Testis (tissue), 3 donors: ENCODE data around the gene ABCC9. TPM values are rescaled to one million over a fixed set of nuclear protein-coding genes. Genes with fewer than 3 reads are reported as not detected.
"Not testable (repeated sequence)": the region's sequence is repeated elsewhere in the genome, so short reads cannot be mapped to it uniquely, and the experiment has no call there.

ENCODE experiments used
- DNase-seq: peaks from one replicate; pipeline ENCODE4 v3.0.0-alpha.2; 2019
- H3K27ac ChIP-seq, 2 donors: fragments of 200-600 bp; sonication (generic); one replicate each; pipeline ENCODE4 v1.5.1; 2019
- H3K27me3 ChIP-seq: fragments of 200-600 bp; sonication (generic); one replicate; pipeline ENCODE4 v1.5.1; 2019
- H3K36me3 ChIP-seq: fragments of 200-600 bp; sonication (generic); one replicate; pipeline ENCODE4 v1.5.1; 2017; ENCODE audit warnings: low read depth; ENCODE audit errors: missing control alignments
- H3K4me1 ChIP-seq: fragments of 200-600 bp; sonication (generic); one replicate; pipeline ENCODE4 v1.5.1; 2019
- H3K4me3 ChIP-seq, 2 donors: fragments of 200-600 bp; sonication (generic); one replicate each; pipeline ENCODE4 v1.5.1; 2017 to 2019
- H3K9me3 ChIP-seq: fragments of 200-600 bp; sonication (generic); one replicate; pipeline ENCODE4 v1.5.1; 2017
- POLR2A ChIP-seq: fragments of 450-650 bp; IDR thresholded peaks from one replicate; pipeline ENCODE4 v1.6.1; 2017; ENCODE audit warnings: antibody characterized with exemption, mild to moderate bottlenecking, moderate library complexity
- WGBS, 2 donors: methylation state at CpG; one replicate each; pipeline ENCODE4 v1.1.5; 2018; 5-methylcytosine and 5-hydroxymethylcytosine counted together
- intact Hi-C: fragments of 100-400 bp; cut with DNase I; formaldehyde crosslinking; loops from one replicate; pipeline ENCODE4 v1.15.1; 2023; ENCODE audit warnings: low total_unique reads
- polyA plus RNA-seq: library from polyadenylated mRNA; stranded (reverse); fragments of 350-450 nt; fragmentation: Illumina TruSeq; extraction: RNeasy Lipid Tissue Mini Kit (QIAGEN cat#74804); gene quantifications from one replicate; pipeline ENCODE4 v1.2.3, GENCODE V29; 2014; ENCODE audit warnings: low read depth, low replicate concordance; ENCODE audit not compliant: insufficient read depth
- total RNA-seq, 2 donors: library from RNA; depleted of rRNA; stranded (reverse); fragments of >200 nt; gene quantifications; one replicate each; pipeline ENCODE4 v1.2.3, GENCODE V29; 2016
- TF ChIP-seq, protein P1 (sequence below), 3 experiments: fragments of 450-650 bp in 2 of 3; fragments of 200-600 bp in 1 of 3; sonication (generic) in 1 of 3; IDR thresholded peaks; one replicate each; pipeline ENCODE4 v1.5.1; 2016 to 2019; ENCODE audit warnings: antibody characterized with exemption in 3 of 3, mild to moderate bottlenecking in 2 of 3, moderate library complexity in 1 of 3

ABCC9 gene
- total and polyA plus RNA-seq, 3 donors from 2014 or later = 2.1 to 2.7 (median 2.3) TPM

DNA sequence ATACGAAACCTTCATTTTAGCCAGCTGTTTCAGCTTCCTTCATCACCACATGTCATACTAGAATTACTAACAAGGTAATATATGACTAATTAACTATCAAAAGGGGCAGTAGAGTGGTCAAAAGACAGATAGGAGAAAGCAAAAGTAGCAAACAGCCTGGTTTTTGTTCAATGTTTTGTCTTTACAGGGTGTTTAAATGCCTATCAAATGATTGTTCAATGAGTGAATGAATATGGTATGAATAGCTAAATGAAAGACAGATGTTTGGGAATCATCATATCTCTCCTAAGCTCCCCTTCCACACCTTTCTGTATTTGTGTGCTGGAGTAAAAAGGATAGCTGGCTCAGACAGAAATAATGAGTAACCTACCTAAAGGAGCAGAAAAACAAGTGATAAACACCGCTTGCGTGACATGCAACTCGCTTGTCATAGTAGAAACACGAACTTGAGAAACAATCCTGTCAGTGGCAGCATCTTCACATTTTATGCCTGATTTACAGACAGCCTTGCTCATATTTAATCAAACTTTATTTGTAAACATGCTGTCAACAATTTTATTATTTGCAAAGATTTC is 34.2 kb downstream of the ABCC9 start:
- no peak overlapping the region for H3K4me3 ChIP-seq
- no peaks in the 10 kb centered on the region for H3K9me3 ChIP-seq
- intact Hi-C loops = no loop called here
- no peaks in the 10 kb centered on the region for H3K36me3 ChIP-seq
- DNase-seq = no peak
- H3K4me1 ChIP-seq = no peaks in the 10 kb centered on the region
- no peak overlapping the region for H3K27ac ChIP-seq
- TF ChIP-seq POLR2A = no peak
- TF ChIP-seq, protein P1, sequence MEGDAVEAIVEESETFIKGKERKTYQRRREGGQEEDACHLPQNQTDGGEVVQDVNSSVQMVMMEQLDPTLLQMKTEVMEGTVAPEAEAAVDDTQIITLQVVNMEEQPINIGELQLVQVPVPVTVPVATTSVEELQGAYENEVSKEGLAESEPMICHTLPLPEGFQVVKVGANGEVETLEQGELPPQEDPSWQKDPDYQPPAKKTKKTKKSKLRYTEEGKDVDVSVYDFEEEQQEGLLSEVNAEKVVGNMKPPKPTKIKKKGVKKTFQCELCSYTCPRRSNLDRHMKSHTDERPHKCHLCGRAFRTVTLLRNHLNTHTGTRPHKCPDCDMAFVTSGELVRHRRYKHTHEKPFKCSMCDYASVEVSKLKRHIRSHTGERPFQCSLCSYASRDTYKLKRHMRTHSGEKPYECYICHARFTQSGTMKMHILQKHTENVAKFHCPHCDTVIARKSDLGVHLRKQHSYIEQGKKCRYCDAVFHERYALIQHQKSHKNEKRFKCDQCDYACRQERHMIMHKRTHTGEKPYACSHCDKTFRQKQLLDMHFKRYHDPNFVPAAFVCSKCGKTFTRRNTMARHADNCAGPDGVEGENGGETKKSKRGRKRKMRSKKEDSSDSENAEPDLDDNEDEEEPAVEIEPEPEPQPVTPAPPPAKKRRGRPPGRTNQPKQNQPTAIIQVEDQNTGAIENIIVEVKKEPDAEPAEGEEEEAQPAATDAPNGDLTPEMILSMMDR (IDR thresholded peaks at IDR 0.05) = no peak
- WGBS, 2 donors = 84 to 86% methylated on average over 5 of the region's 5 CpGs
- H3K27me3 ChIP-seq = no peaks in the 10 kb centered on the region

DNA sequence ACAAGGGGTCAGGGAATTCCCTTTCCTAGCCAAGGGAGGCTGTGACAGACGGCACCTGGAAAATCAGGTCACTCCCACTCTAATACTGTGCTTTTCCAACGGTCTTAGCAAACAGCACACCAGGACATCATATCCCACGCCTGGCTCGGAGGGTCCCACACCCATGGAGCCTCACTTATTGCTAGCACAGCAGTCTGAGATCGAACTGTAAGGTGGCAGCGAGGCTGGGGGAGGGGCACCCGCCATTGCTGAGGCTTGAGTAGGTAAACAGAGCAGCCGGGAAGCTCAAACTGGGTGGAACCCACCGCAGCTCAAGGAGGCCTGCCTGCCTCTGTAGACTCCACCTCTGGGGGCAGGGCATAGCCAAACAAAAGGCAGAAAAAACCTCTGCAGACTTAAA is 41.7 kb downstream of the ABCC9 start:
- H3K4me3 ChIP-seq, H3K36me3 ChIP-seq, H3K9me3 ChIP-seq, H3K27me3 ChIP-seq, H3K27ac ChIP-seq, intact Hi-C loops, DNase-seq, H3K4me1 ChIP-seq: not testable (repeated sequence)
- 81 to 85% methylated on average over 8 to 9 of the region's 9 CpGs for WGBS, 2 donors

DNA sequence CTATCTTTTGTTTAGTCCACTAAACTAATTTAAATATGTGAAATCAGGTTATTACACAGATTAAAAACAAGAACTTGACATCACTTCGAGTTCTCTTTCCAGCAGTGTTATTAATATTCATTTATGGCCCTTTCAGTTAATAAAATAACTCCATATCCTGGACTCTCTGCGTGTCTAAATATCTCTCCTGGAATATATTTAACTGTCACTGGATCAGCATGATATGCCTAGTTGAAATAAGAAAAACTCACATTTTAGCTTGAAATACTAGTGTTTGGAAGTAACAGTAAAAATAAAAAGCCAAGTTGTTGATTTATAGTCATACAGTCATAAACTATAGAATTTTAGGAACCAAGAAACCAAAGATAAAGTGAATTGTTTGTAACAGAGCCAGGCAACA is 45.6 kb downstream of the ABCC9 start:
- Histone ChIP-seq H3K4me1 (no peaks in the 10 kb centered on the region), H3K36me3 (no peaks in the 10 kb centered on the region), H3K4me3 (no peak overlapping the region), H3K27ac (no peak overlapping the region), H3K27me3 (no peaks in the 10 kb centered on the region), H3K9me3 (no peaks in the 10 kb centered on the region)
- DNase-seq = no peak
- 76 to 77% methylated on average over 2 of the region's 2 CpGs for WGBS, 2 donors
- TF ChIP-seq, protein P1 (IDR thresholded peaks at IDR 0.05) = no peak
- intact Hi-C loops = no loop called here

DNA sequence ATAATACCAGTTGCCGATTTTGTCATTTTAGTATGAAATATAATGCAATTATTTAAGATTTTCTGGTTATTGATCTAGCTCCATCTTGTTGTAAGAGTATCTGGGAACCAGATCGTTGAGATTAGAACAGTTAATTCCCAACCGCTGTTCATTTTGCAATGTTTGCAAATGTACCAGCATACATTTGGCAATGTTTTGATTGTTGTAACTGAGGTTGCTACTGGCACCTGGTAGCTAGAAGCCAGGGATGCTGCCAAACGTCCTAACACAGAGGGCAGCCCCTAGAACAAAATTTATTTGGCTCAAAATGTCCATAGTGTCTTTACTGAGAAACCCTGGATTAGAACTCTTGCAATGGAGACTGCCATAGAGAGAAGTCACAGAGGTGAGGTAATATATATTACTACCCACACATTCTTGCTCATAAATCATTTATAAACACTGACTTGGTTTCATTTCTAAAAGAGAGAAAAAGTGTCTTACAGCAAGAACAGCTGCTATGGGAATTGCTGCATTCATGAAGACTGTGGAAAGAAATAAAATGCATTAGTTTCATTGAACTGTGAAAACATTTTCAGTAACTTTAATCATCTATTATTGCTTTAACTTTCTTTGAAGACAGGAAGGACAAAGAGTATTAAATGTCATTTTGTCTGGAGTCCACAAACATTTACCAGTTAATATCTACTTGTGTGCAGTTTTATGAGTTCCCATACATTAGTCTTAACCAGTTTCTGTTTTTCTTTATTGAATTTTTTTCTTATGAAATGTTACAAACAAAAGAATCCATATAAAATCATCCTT is 46.2 kb downstream of the ABCC9 start:
- no peak overlapping the region for H3K4me3 ChIP-seq
- no peak for TF ChIP-seq POLR2A
- TF ChIP-seq, protein P1 (IDR thresholded peaks at IDR 0.05) = no peak
- no peaks in the 10 kb centered on the region for H3K9me3 ChIP-seq
- no peak for DNase-seq
- no peaks in the 10 kb centered on the region for H3K4me1 ChIP-seq
- no peaks in the 10 kb centered on the region for H3K27me3 ChIP-seq
- no peak overlapping the region for H3K27ac ChIP-seq
- H3K36me3 ChIP-seq = no peaks in the 10 kb centered on the region
- WGBS, 2 donors = 74 to 80% methylated on average over 4 of the region's 4 CpGs
- intact Hi-C loops = no loop called here

DNA sequence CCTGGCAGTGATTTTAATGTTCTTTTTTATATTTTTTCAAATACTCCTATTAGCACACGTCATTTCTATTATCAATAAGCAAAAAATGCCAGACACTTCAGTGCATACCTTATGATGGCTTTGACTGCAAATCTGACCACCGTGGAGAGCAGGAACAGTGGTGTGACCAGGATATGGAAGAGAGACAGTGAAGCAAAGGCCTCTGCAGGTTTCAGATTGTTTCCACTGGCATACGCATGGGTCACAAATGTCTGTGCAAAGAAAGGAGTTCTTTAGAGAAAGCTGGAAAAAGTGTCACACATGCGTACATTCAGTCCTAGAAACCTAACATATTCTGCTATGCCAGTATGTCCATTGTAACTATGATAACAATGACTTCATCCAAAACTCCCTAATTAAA is 47.3 kb downstream of the ABCC9 start:
- DNase-seq = no peak
- H3K9me3 ChIP-seq = no peaks in the 10 kb centered on the region
- no peaks in the 10 kb centered on the region for H3K27me3 ChIP-seq
- WGBS, 2 donors = 89 to 94% methylated on average over 4 of the region's 4 CpGs
- H3K4me1 ChIP-seq = no peaks in the 10 kb centered on the region
- no peak overlapping the region for H3K27ac ChIP-seq
- intact Hi-C loops = no loop called here
- no peaks in the 10 kb centered on the region for H3K36me3 ChIP-seq
- TF ChIP-seq, protein P1 (IDR thresholded peaks at IDR 0.05) = no peak
- TF ChIP-seq POLR2A = no peak
- H3K4me3 ChIP-seq = no peak overlapping the region
